Measurements from ENCODE around the gene STAB2. TPM values are rescaled to one million over a fixed set of nuclear protein-coding genes. Genes with fewer than 3 reads are reported as not detected.

The STAB2 gene
- total RNA-seq, 4 donors from 2014 or later: under 0.01 to 2.5 (median 0.43) TPM

DNA sequence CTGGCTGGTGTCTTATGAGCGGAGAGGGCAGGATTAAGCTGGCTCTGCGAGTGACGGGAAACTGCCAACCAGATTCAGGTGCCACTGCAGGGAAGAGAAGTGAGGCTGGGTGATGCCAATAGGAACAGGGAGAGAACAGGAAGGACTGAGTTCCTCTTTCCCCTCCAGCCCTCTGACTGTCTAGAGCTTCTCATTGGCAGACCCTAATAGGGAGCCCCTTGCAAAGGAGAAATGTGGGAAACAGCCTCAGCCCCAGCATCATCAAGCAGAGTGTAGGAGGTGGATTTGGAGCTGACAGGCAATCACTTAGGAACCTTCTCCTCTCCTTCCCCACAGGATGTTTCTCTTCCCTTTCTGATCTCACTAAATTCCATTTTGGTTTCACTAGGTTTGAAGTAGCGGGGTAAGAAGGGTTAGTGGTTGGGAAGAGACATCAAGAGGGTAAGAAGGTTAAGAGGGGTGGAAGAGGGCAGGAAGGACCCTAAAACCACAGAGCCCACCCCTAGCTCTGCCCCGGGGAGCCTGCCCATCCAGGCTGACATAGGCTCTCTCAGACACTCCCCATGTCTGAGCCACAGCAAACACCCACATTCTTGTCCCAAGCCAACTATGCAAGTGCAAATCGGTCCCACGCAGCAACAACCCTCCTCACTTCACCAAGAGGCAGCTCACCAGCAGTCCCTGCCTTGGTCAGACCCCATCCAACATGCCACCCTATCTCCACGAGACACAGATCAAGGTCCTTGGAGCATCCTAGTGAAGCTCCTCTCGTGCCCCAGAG lies 111.1 kb downstream of the STAB2 start:
- DNase-seq (ENCODE audit: low spot score) (no peak), ATAC-seq (ENCODE audit: low FRiP score) (no peak)
- TF ChIP-seq, protein P1, sequence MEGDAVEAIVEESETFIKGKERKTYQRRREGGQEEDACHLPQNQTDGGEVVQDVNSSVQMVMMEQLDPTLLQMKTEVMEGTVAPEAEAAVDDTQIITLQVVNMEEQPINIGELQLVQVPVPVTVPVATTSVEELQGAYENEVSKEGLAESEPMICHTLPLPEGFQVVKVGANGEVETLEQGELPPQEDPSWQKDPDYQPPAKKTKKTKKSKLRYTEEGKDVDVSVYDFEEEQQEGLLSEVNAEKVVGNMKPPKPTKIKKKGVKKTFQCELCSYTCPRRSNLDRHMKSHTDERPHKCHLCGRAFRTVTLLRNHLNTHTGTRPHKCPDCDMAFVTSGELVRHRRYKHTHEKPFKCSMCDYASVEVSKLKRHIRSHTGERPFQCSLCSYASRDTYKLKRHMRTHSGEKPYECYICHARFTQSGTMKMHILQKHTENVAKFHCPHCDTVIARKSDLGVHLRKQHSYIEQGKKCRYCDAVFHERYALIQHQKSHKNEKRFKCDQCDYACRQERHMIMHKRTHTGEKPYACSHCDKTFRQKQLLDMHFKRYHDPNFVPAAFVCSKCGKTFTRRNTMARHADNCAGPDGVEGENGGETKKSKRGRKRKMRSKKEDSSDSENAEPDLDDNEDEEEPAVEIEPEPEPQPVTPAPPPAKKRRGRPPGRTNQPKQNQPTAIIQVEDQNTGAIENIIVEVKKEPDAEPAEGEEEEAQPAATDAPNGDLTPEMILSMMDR (IDR thresholded peaks at IDR 0.05): no peak

DNA sequence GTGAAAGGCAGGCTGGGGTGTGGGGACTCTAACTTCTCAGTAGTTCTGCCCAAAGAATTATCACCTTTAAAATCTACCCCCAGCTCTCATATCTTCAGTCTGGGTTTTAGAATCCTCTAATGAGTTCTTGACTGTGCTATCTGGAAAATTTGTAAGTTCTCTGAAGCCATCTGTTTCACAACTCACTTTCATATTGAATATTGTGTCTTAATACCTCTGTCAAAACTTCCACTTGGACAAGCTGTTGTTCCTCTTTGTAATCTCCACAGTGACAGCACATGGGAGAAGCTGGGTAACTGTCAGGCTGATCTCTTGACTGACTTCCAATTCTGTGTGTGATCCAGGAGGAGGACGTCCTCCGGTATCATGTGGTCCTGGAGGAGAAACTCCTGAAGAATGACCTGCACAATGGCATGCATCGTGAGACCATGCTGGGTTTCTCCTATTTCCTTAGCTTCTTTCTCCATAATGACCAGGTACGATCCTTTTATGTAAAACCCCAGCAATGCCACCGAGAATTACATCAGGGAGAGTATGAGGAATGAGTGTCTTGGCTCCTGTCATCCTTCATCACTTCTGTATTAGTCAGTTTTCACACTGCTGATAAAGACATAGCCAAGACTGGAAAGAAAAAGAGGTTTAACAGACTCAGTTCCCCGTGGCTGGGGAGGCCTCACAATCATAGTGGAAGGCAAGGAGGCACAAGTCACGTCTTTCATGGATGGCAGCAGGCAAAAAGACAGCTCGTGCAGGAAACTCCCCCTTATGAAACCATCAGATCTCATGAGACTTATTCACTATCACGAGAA lies 111.9 kb downstream of the STAB2 start:
- TF ChIP-seq, protein P1 (IDR thresholded peaks at IDR 0.05): no peak
- ATAC-seq (ENCODE audit: low FRiP score) (peak; percentile 50), DNase-seq (ENCODE audit: low spot score) (no peak)

DNA sequence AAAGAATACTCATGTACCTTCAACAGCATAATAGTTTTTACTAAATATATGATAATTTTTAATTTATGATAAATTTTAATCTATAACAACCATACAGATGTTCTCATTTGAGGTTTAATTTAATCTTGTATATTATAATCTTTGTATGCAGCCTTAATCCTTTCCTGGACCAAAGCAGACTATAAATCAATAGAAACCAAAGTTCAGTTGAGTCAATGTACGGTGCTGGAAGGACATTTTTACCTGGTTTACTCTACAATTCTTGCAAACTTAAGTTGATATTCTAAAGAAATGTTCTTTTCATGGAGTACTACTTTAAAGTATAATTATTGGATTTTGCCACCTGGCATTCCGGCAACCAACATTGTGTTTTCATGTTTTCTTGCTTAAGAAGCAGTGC lies 118.0 kb downstream of the STAB2 start:
- DNase-seq (ENCODE audit: low spot score) (no peak), ATAC-seq (ENCODE audit: low FRiP score) (no peak)
- TF ChIP-seq, protein P1 (IDR thresholded peaks at IDR 0.05): no peak

DNA sequence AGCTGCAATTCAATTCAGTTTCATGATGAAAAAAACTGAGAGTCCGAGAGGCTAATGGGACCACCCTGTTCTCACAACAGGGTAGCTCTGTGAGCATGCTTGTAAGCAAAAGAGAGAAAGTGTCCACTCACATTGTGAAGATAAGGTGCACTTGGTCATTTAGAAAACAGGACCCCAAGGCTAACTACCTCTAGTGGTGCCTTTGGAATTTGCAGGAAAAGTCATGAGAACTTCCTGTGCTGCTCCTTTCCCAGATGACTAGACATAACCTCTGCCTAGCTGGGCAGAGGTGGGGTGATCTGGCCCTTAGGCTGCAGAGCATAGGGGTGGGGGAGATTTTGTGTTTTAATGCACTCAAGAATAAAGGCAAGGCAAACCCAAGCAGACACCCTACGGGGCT lies 118.9 kb downstream of the STAB2 start:
- DNase-seq (ENCODE audit: low spot score) (no peak), ATAC-seq (ENCODE audit: low FRiP score) (no peak)
- TF ChIP-seq, protein P1 (IDR thresholded peaks at IDR 0.05): no peak

DNA sequence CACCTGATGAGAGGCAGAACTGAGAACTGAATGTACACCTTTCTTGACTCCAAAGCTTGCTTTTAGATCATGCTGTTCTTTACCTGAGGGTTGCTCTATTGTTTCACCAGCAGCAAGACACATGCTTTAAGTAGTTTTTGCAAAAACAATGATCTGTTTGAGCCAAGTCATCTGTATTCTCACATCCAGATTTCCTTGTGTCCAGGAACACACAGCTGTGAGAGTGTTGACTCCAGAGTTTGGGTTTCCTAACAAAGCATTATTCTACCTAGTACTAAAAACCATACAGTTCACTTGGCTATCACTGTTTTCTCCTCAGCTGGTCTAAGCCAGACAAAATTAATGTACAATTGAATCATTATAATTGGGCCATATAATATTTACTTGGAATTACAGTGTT lies 120.4 kb downstream of the STAB2 start:
- DNase-seq (ENCODE audit: low spot score) (no peak), ATAC-seq (ENCODE audit: low FRiP score) (no peak)
- TF ChIP-seq, protein P1 (IDR thresholded peaks at IDR 0.05): no peak

DNA sequence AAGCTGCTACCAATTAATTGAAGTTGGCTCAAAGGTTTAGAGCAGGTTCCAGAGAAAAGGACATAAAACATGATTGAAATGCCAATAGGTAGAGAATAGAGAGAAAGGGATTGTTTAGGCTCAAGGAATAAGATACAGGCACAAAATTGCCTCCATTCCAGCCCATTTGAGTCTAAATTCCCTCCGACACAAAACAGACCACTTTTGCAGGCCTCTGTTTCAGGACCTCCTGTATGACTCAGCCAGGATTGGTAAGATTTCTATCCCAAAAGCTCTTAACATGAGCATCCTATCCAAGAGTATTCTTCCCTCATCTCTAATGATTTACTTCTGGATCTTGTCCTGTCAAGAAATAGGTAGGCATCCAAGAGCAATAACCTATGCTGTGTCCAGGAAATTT lies 123.5 kb downstream of the STAB2 start:
- DNase-seq (ENCODE audit: low spot score): no peak
- TF ChIP-seq, protein P1 (IDR thresholded peaks at IDR 0.05): no peak
- ATAC-seq (ENCODE audit: low FRiP score): no peak
